KMS-11 (cell line): ENCODE data around the gene KRT28.

Experiments used
- H2AFZ ChIP-seq: fragments of 200-600 bp; sonication (generic); 2 replicates; pipeline ENCODE4 v1.6.1; 2016; ENCODE audit warnings: antibody characterized with exemption, mixed run types, low read depth
- H3K27ac ChIP-seq: fragments of 200-600 bp; sonication (generic); 2 replicates; pipeline ENCODE4 v1.6.1; 2016; ENCODE audit warnings: mild to moderate bottlenecking, mixed run types
- H3K27me3 ChIP-seq: fragments of 200-600 bp; sonication (generic); 2 replicates; pipeline ENCODE4 v1.6.1; 2017; ENCODE audit warnings: mild to moderate bottlenecking, low read depth, mixed run types, moderate library complexity; ENCODE audit not compliant: insufficient read depth
- H3K36me3 ChIP-seq: fragments of 200-600 bp; sonication (generic); 2 replicates; pipeline ENCODE4 v1.6.1; 2017; ENCODE audit warnings: mild to moderate bottlenecking, mixed run types; ENCODE audit not compliant: insufficient read depth
- H3K4me1 ChIP-seq: fragments of 200-600 bp; sonication (generic); 2 replicates; pipeline ENCODE4 v1.6.1; 2016; ENCODE audit warnings: mild to moderate bottlenecking, low read depth, mixed run types; ENCODE audit not compliant: poor library complexity, severe bottlenecking
- H3K4me2 ChIP-seq: fragments of 200-600 bp; sonication (generic); 2 replicates; pipeline ENCODE4 v1.7.0; 2016; ENCODE audit warnings: mild to moderate bottlenecking, mixed run types
- H3K4me3 ChIP-seq: fragments of 200-600 bp; sonication (generic); IDR thresholded peaks from 2 replicates; pipeline ENCODE4 v1.6.1; 2017; ENCODE audit warnings: low read depth, low read length, mixed read lengths; ENCODE audit not compliant: insufficient read depth
- H3K79me2 ChIP-seq: fragments of 200-600 bp; sonication (generic); 2 replicates; pipeline ENCODE4 v1.6.1; 2016; ENCODE audit warnings: low read depth, mixed run types; ENCODE audit not compliant: insufficient read depth
- H3K9ac ChIP-seq: fragments of 200-600 bp; sonication (generic); 2 replicates; pipeline ENCODE4 v1.6.1; 2016; ENCODE audit warnings: mild to moderate bottlenecking, mixed run types
- H4K20me1 ChIP-seq: fragments of 200-600 bp; sonication (generic); 2 replicates; pipeline ENCODE4 v1.6.1; 2016; ENCODE audit warnings: mild to moderate bottlenecking, mixed run types; ENCODE audit not compliant: insufficient read depth
- TF ChIP-seq, protein P1 (sequence below): fragments of 200-600 bp; sonication (generic); conservative IDR thresholded peaks from 2 replicates; pipeline ENCODE4 v1.6.1; 2017; ENCODE audit warnings: low read depth, mild to moderate bottlenecking, antibody characterized with exemption, low read length, moderate library complexity, mixed read lengths

KRT28 gene, protein sequence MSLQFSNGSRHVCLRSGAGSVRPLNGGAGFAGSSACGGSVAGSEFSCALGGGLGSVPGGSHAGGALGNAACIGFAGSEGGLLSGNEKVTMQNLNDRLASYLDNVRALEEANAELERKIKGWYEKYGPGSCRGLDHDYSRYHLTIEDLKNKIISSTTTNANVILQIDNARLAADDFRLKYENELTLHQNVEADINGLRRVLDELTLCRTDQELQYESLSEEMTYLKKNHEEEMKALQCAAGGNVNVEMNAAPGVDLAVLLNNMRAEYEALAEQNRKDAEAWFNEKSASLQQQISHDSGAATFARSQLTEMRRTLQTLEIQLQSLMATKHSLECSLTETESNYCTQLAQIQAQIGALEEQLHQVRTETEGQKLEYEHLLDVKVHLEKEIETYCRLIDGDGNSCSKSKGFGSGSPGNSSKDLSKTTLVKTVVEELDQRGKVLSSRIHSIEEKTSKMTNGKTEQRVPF

DNA sequence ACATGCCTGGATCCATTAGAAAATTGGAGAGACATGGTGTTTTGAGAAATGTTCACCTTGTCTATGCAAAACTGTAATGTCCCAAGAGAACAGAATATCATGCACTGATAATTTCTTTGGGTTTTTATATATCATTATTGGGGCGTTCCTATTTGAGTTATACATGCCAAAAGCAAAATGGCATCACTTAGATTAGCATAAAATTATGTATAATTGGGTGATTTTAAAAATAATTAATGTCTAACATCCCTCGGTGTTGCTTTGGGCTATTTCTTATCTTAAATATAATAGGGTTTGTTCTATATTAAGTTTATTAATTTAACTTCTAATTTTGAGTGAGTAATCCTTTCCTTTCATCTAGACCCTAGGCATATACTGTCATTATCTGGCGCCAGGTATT, at the start of gene KRT28:
Gene KRT28, minus strand, starts transcription at position 101 of the 400 bp plus-strand sequence. Its CDS starts 66 bp downstream, at position 35.
- Histone ChIP-seq H4K20me1 (no peaks in the 10 kb centered on the region), H3K36me3 (no peaks in the 10 kb centered on the region), H3K79me2 (no peaks in the 10 kb centered on the region), H3K4me3 (no peak within 1 kb of the TSS), H3K4me2 (no peak within 1 kb of the TSS), H3K27ac (no peak within 1 kb of the TSS), H3K9ac (no peak within 1 kb of the TSS), H3K27me3 (no peaks in the 10 kb centered on the region), H3K4me1 (peaks cover 3% of the 10 kb centered on the region), H2AFZ (no peak within 1 kb of the TSS)
- TF ChIP-seq, protein P1, sequence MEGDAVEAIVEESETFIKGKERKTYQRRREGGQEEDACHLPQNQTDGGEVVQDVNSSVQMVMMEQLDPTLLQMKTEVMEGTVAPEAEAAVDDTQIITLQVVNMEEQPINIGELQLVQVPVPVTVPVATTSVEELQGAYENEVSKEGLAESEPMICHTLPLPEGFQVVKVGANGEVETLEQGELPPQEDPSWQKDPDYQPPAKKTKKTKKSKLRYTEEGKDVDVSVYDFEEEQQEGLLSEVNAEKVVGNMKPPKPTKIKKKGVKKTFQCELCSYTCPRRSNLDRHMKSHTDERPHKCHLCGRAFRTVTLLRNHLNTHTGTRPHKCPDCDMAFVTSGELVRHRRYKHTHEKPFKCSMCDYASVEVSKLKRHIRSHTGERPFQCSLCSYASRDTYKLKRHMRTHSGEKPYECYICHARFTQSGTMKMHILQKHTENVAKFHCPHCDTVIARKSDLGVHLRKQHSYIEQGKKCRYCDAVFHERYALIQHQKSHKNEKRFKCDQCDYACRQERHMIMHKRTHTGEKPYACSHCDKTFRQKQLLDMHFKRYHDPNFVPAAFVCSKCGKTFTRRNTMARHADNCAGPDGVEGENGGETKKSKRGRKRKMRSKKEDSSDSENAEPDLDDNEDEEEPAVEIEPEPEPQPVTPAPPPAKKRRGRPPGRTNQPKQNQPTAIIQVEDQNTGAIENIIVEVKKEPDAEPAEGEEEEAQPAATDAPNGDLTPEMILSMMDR: no peak

DNA sequence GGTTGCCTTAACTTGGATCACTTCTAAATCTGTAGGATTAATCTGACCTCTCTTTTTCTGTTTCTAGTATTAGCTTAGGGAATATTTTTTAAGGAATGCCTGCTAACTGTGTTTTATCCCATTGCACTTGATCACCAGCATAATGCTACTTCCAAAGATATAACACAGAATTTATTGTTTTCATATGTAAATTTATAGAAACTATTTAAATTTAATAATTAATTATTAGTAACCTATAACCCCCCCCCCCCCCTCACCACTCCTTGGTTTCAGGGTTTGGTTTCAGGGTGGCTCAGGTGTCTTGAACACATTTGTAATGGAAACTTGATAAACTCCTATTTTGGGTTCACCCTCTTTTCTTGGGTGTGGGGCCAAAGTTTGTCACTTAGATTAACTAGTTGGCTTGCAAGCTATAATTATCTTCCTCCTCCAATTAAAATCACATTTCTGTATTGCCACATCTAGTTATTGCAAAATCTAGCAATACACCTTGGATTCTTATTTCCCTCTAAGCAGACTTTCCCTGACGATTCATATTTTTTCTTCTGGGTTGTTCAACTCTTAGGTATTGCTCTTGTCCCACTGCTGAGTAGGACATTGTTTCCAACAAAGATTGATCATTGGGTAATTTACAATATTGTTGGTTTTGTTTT, 49.0 kb upstream of the KRT28 start:
- H3K79me2 ChIP-seq: no peaks in the 10 kb centered on the region
- H3K4me3 ChIP-seq: no peak overlapping the region
- no peak overlapping the region for H2AFZ ChIP-seq
- no peak overlapping the region for H3K9ac ChIP-seq
- TF ChIP-seq, protein P1: no peak
- H4K20me1 ChIP-seq: no peaks in the 10 kb centered on the region
- H3K27ac ChIP-seq: no peak overlapping the region
- H3K4me1 ChIP-seq: peaks cover 11% of the 10 kb centered on the region
- H3K4me2 ChIP-seq: no peak overlapping the region
- H3K27me3 ChIP-seq: no peaks in the 10 kb centered on the region
- H3K36me3 ChIP-seq: no peaks in the 10 kb centered on the region

DNA sequence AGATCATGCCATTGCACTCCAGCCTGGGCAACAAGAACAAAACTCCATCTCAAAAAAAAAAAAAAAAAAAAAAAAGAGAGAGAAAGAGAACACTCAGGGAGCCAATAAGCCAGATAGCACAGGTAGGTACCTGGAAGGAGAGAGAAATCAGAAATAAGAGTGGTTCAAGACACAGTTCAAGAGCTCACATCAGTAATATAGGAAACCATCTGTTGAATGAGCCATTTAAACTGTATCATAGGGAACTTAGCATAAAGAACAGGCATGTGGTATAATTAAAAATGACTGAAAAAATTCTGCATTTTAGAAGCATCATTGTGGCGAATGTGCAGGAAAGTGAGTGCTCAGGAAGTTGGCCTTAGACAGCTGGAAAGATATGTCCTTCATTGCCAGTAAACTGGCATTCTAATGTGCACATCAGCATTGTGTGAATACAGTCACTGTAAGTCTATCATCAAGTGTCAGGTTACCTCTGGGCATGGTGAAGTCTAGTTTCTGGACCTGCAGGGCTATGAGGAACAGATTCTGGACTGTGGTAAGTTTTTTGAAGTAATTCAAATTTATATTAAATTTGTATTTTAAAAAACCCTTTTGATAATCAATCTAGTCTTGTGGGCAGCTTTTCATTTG, 46.9 kb upstream of the KRT28 start:
- no peaks in the 10 kb centered on the region for H3K79me2 ChIP-seq
- no peak overlapping the region for H2AFZ ChIP-seq
- TF ChIP-seq, protein P1: no peak
- H3K27me3 ChIP-seq: no peaks in the 10 kb centered on the region
- H3K4me3 ChIP-seq: no peak overlapping the region
- H3K4me2 ChIP-seq: no peak overlapping the region
- H3K27ac ChIP-seq: no peak overlapping the region
- H3K4me1 ChIP-seq: peaks cover 11% of the 10 kb centered on the region
- H4K20me1 ChIP-seq: no peaks in the 10 kb centered on the region
- no peaks in the 10 kb centered on the region for H3K36me3 ChIP-seq
- H3K9ac ChIP-seq: no peak overlapping the region

DNA sequence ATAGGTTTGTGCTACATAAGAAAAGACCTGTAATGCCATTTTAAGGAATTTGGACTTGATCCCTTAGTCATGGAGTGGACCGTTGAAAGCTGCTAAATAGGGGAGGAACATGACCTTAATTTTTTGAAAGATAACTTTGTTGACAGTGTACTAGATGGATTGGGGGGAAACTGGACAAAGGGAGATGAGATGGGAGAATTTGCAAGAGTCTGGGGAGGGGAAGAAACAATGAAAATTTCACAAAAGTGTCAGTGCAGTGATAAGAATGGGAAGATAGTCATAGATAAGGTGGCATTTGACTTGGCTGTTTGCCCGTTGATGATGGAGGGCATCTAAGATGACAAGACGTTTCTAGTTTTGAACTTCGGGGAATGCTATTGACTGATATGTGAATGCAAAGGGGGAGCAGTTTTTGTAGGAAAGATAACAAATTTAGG, 44.9 kb upstream of the KRT28 start:
- Histone ChIP-seq H3K27ac (no peak overlapping the region), H3K4me1 (peaks cover 11% of the 10 kb centered on the region), H3K79me2 (no peaks in the 10 kb centered on the region), H2AFZ (no peak overlapping the region), H3K27me3 (no peaks in the 10 kb centered on the region), H3K9ac (no peak overlapping the region), H3K36me3 (no peaks in the 10 kb centered on the region), H3K4me3 (no peak overlapping the region), H3K4me2 (no peak overlapping the region), H4K20me1 (no peaks in the 10 kb centered on the region)
- TF ChIP-seq, protein P1: no peak
